GM18498 (cell line): ENCODE data around the gene TCHHL1.
"Not testable (repeated sequence)": the region's sequence is repeated elsewhere in the genome, so short reads cannot be mapped to it uniquely, and the experiment has no call there.

Experiments used
- ATAC-seq: cut with Tn5 transposase; IDR thresholded peaks from one replicate; pipeline ENCODE4 v1.9.1; 2021; ENCODE audit warnings: mild to moderate bottlenecking, moderate library complexity; ENCODE audit not compliant: unreplicated experiment

The TCHHL1 gene

GRCh38 chr1:152096931-152097330 lies 8.1 kb upstream of the TCHHL1 start:
- ATAC-seq = no peak

DNA sequence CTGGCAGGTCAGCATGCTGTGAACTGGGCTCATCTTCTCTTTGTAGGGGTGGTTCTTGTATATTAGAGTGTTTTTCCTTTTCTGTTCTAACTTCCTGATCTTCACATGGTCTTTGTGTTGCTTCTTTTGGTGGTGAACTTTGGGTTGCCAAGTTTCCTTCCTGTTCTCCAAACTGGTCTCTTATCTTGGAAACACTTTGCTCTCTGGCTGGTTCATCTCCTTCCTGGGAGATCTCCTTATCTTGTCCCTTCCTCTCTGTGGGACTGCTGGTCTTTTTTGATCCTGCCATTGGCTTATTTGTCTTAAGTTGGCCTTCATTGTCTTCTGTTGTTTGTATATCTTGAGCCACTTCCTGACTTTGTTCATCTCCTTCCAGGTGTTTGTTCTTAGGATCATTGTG lies 2.1 kb downstream of the TCHHL1 start:
- no peak for ATAC-seq

GRCh38 chr1:152084853-152085252 lies 4.0 kb downstream of the TCHHL1 start:
- ATAC-seq = no peak

DNA sequence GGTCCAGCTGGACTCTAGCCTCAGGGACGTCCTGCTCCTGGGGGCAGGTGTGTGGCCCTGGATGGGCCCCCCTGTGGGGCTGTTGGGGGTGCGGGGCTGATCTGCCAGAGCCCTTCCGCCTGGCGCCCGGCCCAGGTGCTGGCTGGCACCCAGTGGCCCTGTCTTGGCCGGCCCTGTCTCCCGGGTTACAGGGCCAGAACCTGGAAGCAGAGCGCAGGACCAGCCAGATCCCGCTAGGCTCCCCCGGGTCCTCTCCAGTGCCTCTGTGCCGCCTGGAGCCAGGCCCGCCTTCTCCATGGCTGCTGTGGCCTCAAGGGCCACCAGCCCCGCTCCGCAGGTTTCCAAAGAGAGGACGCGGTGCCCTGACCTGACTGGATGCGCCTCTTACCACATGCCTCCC lies 7.8 kb downstream of the TCHHL1 start:
- not testable (repeated sequence) for ATAC-seq

- not testable (repeated sequence) for ATAC-seq
Measured at GRCh38 chr1:152080494-152080893, 8.4 kb downstream of the TCHHL1 start.

GRCh38 chr1:152078831-152079441 lies 9.9 kb downstream of the TCHHL1 start:
- ATAC-seq = no peak

GRCh38 chr1:152072311-152072710 lies 16.6 kb downstream of the TCHHL1 start:
- ATAC-seq = no peak

DNA sequence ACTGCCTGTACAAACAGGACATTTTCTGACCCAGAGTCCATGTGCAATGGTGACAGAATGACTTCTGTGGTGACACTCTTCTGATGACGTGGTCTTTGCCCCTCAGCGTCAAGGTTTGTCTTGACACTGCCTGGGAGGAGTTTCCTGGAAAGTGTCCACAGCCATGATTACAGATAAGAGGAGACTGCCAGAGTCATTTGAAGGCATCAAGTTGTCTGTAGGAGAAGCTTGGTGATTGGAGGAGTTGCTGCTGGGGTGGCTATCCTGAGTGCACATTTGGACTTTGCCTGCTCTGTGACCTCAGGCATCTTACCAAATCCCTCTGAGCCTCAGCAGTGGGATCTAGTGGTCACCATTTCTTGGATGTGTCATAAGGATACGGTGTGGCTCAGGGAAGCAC lies 17.7 kb downstream of the TCHHL1 start:
- ATAC-seq = no peak

DNA sequence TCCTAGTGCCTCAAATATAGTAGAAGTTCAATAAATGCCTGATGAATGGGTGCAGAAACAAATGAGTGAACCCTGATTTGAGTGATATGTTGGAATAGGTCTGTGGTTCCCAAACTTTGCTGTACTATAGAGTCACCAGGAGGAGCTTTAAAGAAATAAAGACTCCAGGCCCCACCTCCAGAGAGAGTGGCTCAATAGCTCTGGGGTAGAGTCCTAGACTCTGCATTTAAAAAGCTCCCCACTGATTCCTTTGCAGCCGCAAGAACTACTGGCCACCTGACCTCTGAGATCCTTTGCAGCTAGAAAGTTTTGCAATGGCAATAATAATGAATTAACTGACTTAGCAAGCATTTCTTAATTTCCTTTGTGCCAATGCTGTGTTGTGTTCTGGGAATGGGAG lies 20.9 kb downstream of the TCHHL1 start:
- no peak for ATAC-seq

DNA sequence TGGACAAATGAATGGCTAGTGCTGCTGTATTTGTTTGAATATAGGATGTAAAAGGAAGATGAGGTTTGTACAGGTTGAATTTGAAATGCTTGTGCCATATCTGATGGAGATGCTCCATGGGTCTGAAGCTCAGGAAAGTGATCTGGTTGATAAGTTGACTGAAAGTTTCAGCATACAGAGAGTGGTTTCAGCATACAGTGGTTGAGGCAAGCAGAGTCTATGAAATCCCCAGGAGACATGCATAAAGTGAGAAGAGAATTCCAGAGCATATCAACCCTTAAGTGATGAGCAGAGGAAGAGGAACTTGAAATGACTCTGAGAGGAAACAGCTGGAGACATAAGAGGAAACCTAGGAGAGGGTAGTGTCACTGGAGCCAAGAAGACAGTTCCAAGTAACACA lies 21.7 kb downstream of the TCHHL1 start:
- ATAC-seq = no peak

- no peak for ATAC-seq
Measured at GRCh38 chr1:152061952-152062351, 26.9 kb downstream of the TCHHL1 start.

DNA sequence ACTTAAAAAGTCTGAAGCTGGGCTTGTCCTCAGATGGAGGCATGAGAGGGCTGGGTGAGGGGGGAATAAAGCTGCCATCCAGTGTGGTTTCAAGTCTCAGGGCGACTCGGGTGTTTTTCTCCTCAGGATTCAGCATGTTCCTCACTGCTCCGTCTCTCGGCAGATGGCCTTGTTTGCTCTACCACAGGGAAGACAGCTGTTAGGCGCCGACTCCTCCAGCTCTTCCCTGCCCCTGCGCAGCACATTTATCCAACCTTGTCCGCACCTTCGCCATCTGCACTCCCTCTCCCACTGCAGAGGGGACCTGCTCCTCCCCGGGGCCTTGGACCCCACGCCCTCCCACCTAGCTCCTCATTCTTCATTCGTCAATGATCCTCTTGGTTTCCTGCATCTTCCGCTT lies 35.5 kb downstream of the TCHHL1 start:
- ATAC-seq = no peak

DNA sequence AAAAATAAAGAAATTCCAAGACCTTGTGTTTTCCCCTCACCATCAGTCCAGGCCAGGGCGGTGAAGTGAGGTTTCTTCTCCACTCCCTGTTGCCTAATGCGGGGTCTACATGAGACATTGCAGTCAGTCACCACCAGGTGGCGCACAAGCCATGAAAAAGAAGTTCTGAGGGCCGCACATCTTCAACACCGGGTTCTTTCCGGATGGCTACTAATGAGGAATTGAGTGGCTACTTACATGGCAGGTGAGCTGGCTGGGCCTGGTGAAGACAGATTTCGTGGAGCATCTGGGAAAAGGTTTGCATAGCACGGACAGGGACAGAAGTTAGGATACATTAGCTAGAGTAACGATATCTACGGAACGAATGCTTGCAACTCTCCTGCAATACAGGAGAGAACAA lies 36.3 kb downstream of the TCHHL1 start:
- no peak for ATAC-seq

DNA sequence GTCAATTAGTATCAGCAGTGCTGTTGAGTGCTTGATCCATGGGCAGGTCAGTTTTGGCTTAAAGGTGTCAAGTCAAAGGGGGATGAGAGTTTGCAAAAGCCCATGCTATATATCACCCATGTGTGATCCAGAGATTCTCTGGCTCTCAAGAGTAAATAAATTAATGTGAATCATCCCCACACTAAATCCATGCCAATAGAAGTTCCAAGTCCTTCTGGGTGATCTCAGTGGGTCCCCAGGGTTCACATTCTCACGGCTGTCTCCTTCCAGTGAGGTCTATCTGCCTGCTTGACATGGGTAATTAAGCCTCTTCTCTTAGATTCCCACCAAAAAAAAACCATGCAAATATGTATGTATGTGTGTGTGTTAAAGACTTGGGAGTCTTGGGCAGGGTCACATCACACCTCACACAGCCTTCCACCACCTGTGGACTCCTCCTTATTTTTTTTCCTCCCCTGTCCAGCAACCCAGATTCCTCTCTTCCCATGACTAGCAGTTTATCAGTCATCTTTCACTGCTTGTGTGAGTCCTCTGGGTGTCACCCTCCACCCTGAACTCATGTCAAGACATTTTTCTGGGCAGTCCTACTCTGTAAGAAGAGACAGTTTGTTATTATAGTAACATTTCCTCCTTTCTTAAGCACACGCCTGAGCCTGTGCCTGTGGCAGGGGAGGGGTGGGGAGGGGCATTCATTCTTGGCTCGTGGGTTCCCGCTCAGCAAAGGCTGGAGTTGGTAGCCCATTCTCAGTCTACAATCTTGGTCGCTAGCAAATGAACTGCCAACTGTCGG lies 37.8 kb downstream of the TCHHL1 start:
- ATAC-seq = no peak

DNA sequence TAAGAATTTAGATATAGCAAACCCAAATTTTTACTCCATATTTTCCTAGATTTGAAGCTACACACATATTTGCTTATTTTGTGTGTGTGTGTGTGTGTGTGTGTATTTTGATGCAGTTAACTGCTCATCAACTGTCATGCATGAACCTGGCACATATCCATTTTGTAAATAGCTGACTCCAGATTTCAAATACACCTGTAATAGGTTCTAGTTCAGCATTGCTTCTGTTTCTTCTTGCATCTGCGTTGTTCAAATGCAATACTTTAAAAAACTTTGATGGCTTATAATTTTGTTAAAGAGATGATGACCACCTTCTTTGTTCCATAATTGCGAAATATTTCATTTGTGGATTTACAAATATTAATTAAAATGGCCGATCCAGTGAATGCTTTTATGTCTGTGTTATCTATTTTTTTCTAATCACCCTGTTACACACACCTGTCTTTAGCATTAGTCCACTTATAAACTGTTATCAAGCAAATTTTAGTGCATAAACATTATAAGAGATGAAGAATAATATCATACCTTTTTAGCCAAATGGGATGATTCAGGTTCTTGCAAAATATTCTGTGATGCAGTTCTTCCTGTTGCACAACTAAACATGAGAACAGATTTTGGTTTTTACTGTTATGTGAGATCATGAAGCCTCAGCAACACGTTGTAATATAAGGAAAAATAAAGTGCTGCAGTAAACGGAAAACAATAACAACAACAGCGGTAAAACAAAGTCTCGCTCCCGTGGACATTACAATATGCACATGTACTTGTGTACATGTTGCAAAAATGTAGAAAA lies 39.4 kb downstream of the TCHHL1 start:
- no peak for ATAC-seq

DNA sequence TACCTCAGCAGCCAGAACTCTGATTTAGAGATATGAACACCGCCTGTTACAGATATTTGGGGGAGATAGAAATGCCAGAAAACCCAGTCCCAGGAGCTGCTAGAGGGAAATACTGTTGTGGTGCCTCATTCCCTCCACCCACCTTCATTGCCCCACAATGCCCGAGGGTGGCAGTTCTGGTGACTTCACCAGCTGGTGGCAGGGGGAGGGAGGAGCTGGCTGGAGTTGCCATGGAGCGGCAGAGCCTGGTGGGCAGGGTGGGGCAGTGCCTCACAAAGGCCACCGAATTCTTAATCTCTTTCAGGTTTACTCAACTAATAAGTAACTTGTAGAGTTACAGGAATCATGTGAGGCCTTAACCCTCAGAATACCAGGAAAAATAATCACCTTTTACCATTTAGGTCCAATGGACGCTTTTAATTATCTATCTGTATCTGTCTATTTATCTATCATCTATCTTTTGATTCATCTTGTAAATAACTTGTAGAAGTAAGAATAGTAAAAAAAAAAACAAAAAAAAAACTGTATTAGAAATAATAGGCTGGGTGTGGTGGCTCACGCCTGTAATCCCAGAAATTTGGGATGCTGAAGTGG lies 40.4 kb downstream of the TCHHL1 start:
- peak; percentile 20 for ATAC-seq

DNA sequence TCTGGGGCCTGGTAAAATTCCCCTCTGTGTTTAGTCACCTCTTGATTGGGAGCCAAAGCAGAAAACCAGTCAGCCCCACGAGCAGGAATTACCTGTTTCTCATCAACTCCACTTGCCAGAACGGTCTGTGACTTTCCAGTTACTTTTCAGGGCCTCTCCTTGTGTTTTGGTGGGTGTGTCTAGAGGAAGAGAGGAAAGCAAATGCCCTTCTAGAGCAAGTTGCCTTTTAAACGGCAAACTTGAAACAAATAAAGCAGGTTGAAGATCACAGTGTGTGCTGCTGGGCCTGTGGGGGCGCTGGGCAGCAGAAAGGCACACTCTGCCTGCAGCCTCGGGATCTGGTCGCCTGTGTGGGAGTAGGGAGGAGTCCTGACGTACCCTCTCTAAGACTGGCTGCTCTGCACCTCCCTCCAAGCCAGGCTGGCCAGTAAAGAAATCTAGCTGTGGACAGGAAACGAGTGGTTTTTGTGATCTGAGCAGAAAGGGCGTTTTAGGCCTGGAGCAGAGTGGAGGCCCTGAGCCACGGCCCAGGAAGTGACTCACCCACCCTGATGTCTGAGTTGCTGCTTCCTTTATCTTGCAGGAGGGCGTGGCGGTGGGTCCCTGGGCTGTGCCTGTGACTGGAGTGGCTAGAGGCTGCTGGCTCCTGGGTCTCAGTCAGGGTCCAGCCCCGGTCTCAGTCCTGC lies 41.0 kb downstream of the TCHHL1 start:
- peak; percentile 95 for ATAC-seq

DNA sequence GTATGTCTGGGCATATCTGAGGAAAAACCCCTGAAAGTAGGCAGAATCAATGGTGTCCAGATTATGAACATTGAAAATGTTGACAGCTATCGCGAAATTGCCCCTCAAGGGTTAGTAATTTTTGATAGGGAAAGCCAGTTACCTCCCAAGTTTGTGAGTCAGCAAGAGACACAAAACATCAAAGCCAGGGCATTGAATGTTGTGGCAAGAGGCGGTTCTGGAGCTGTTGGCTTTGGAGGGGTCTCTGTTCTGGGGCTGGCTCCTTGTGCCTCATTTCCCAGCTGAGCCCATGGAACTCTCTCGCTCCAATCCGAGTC lies 41.5 kb downstream of the TCHHL1 start:
- no peak for ATAC-seq

- no peak for ATAC-seq
Measured at GRCh38 chr1:152044386-152044785, 44.5 kb downstream of the TCHHL1 start.

GRCh38 chr1:152043870-152044269 lies 45.0 kb downstream of the TCHHL1 start:
- ATAC-seq = no peak

DNA sequence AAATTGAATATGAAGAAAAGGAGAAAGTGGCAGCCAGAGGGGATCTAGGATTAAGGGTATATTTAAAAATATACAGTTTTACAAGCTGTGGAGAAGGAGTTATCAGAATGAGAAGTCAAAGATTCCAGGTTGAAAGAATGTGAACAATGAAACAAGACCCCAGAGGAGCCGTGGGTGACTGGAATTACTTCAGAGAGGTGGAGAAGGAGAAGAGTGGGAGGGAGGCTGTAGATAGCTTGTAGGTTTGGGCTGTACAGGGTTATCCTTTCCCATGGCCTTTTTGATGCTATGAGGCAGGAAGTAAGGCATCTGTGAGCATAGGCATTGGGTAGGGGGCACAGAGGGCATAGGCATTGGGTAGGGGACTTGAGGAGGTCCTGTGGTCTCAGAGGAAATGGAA lies 46.8 kb downstream of the TCHHL1 start:
- ATAC-seq = no peak
